ENCODE data around the gene SLF1.
A peak's percentile ranks its signal among the peaks of the same experiment; 100 is the strongest.

Gene SLF1

GRCh38 chr5:94691291-94691690, 72.8 kb downstream of the SLF1 start:
- Mint-ChIP-seq H3K4me3 (no peak overlapping the region), H3K27ac (no peak overlapping the region)
- DNase-seq: no peak

GRCh38 chr5:94691949-94692348, 73.5 kb downstream of the SLF1 start:
- Mint-ChIP-seq H3K4me1 (no peaks in the 10 kb centered on the region), H3K27ac (no peak overlapping the region), H3K9me3 (no peaks in the 10 kb centered on the region), H3K27me3 (no peaks in the 10 kb centered on the region), H3K4me3 (no peak overlapping the region)
- ATAC-seq (no peak), DNase-seq (no peak)

More at GRCh38 chr5:94691291-94691690, 72.8 kb downstream of the SLF1 start:
- no peaks in the 10 kb centered on the region for H3K9me3 Mint-ChIP-seq
- H3K4me1 Mint-ChIP-seq: no peaks in the 10 kb centered on the region
- no peak for ATAC-seq
- H3K27me3 Mint-ChIP-seq: no peaks in the 10 kb centered on the region

- Mint-ChIP-seq H3K4me1 (no peaks in the 10 kb centered on the region), H3K4me3 (no peak overlapping the region), H3K27ac (no peak overlapping the region), H3K9me3 (no peaks in the 10 kb centered on the region), H3K27me3 (no peaks in the 10 kb centered on the region)
- ATAC-seq: no peak
- DNase-seq: no peak
Observed at GRCh38 chr5:94692581-94692980, 74.1 kb downstream of the SLF1 start.

GRCh38 chr5:94693043-94693822, 74.8 kb downstream of the SLF1 start:
- DNase-seq: no peak
- H3K4me1 Mint-ChIP-seq: no peaks in the 10 kb centered on the region

GRCh38 chr5:94693845-94694370, 75.4 kb downstream of the SLF1 start:
- no peaks in the 10 kb centered on the region for H3K9me3 Mint-ChIP-seq
- ATAC-seq: no peak
- no peak for DNase-seq
- no peaks in the 10 kb centered on the region for H3K4me1 Mint-ChIP-seq
- H3K4me3 Mint-ChIP-seq: no peak overlapping the region
- no peaks in the 10 kb centered on the region for H3K27me3 Mint-ChIP-seq
- H3K27ac Mint-ChIP-seq: no peak overlapping the region

More at GRCh38 chr5:94693043-94693822, 74.8 kb downstream of the SLF1 start:
- H3K27me3 Mint-ChIP-seq: no peaks in the 10 kb centered on the region
- H3K4me3 Mint-ChIP-seq: no peak overlapping the region
- H3K9me3 Mint-ChIP-seq: no peaks in the 10 kb centered on the region
- no peak overlapping the region for H3K27ac Mint-ChIP-seq
- ATAC-seq: peak; percentile 64

GRCh38 chr5:94694671-94695070, 76.2 kb downstream of the SLF1 start:
- ATAC-seq (no peak), DNase-seq (no peak)
- Mint-ChIP-seq H3K27me3 (no peaks in the 10 kb centered on the region), H3K27ac (no peak overlapping the region), H3K4me3 (no peak overlapping the region), H3K4me1 (no peaks in the 10 kb centered on the region), H3K9me3 (no peaks in the 10 kb centered on the region)

GRCh38 chr5:94698197-94698596, 79.7 kb downstream of the SLF1 start:
- Mint-ChIP-seq H3K27ac (no peak overlapping the region), H3K9me3 (no peaks in the 10 kb centered on the region), H3K4me1 (no peaks in the 10 kb centered on the region), H3K4me3 (no peak overlapping the region), H3K27me3 (no peaks in the 10 kb centered on the region)
- DNase-seq: no peak
- ATAC-seq: no peak

GRCh38 chr5:94699562-94699961, 81.1 kb downstream of the SLF1 start:
- Mint-ChIP-seq H3K27ac (no peak overlapping the region), H3K27me3 (no peaks in the 10 kb centered on the region)

GRCh38 chr5:94700592-94700991, 82.1 kb downstream of the SLF1 start:
- Mint-ChIP-seq H3K27me3 (no peaks in the 10 kb centered on the region), H3K4me3 (no peak overlapping the region), H3K4me1 (no peaks in the 10 kb centered on the region), H3K27ac (no peak overlapping the region), H3K9me3 (no peaks in the 10 kb centered on the region)
- peak; percentile 82 for ATAC-seq
- DNase-seq: no peak

More at GRCh38 chr5:94699562-94699961, 81.1 kb downstream of the SLF1 start:
- no peaks in the 10 kb centered on the region for H3K4me1 Mint-ChIP-seq
- ATAC-seq (no peak), DNase-seq (no peak)
- no peaks in the 10 kb centered on the region for H3K9me3 Mint-ChIP-seq
- H3K4me3 Mint-ChIP-seq: no peak overlapping the region

- Mint-ChIP-seq H3K27ac (no peak overlapping the region), H3K4me3 (no peak overlapping the region), H3K27me3 (no peaks in the 10 kb centered on the region), H3K9me3 (no peaks in the 10 kb centered on the region), H3K4me1 (no peaks in the 10 kb centered on the region)
- ATAC-seq: no peak
- no peak for DNase-seq
Observed at GRCh38 chr5:94702729-94703128, 84.3 kb downstream of the SLF1 start.

GRCh38 chr5:94705427-94705826, 87.0 kb downstream of the SLF1 start:
- Mint-ChIP-seq H3K27ac (no peak overlapping the region), H3K9me3 (no peaks in the 10 kb centered on the region), H3K4me1 (no peaks in the 10 kb centered on the region)

GRCh38 chr5:94707359-94707758, 88.9 kb downstream of the SLF1 start:
- Mint-ChIP-seq H3K27ac (no peak overlapping the region), H3K4me1 (no peaks in the 10 kb centered on the region), H3K9me3 (no peaks in the 10 kb centered on the region), H3K27me3 (no peaks in the 10 kb centered on the region), H3K4me3 (no peak overlapping the region)
- DNase-seq: no peak
- ATAC-seq: no peak

More at GRCh38 chr5:94705427-94705826, 87.0 kb downstream of the SLF1 start:
- DNase-seq (no peak), ATAC-seq (no peak)
- H3K27me3 Mint-ChIP-seq: no peaks in the 10 kb centered on the region
- no peak overlapping the region for H3K4me3 Mint-ChIP-seq

- H3K4me1 Mint-ChIP-seq: no peaks in the 10 kb centered on the region
- no peaks in the 10 kb centered on the region for H3K27me3 Mint-ChIP-seq
- ATAC-seq (no peak), DNase-seq (no peak)
- H3K27ac Mint-ChIP-seq: no peak overlapping the region
- H3K4me3 Mint-ChIP-seq: no peak overlapping the region
- no peaks in the 10 kb centered on the region for H3K9me3 Mint-ChIP-seq
Observed at GRCh38 chr5:94709277-94709676, 90.8 kb downstream of the SLF1 start.

GRCh38 chr5:94711785-94712184, 93.3 kb downstream of the SLF1 start:
- no peaks in the 10 kb centered on the region for H3K27me3 Mint-ChIP-seq
- no peak overlapping the region for H3K27ac Mint-ChIP-seq
- no peaks in the 10 kb centered on the region for H3K4me1 Mint-ChIP-seq
- H3K4me3 Mint-ChIP-seq: no peak overlapping the region
- DNase-seq (no peak), ATAC-seq (no peak)
- H3K9me3 Mint-ChIP-seq: no peaks in the 10 kb centered on the region

GRCh38 chr5:94715768-94716167, 97.3 kb downstream of the SLF1 start:
- Mint-ChIP-seq H3K4me1 (no peaks in the 10 kb centered on the region), H3K27me3 (no peaks in the 10 kb centered on the region), H3K4me3 (no peak overlapping the region), H3K27ac (no peak overlapping the region), H3K9me3 (peaks cover 0 to 7% of the 10 kb centered on the region in 2 donors)
- ATAC-seq (no peak), DNase-seq (no peak)

GRCh38 chr5:94725142-94725541, 106.7 kb downstream of the SLF1 start:
- H3K27me3 Mint-ChIP-seq: no peaks in the 10 kb centered on the region

GRCh38 chr5:94731471-94731870, 113.0 kb downstream of the SLF1 start:
- DNase-seq: no peak
- Mint-ChIP-seq H3K27me3 (no peaks in the 10 kb centered on the region), H3K4me3 (no peak overlapping the region), H3K9me3 (no peaks in the 10 kb centered on the region), H3K4me1 (no peaks in the 10 kb centered on the region), H3K27ac (no peak overlapping the region)
- ATAC-seq: no peak

More at GRCh38 chr5:94725142-94725541, 106.7 kb downstream of the SLF1 start:
- no peaks in the 10 kb centered on the region for H3K9me3 Mint-ChIP-seq
- ATAC-seq (no peak), DNase-seq (no peak)
- H3K27ac Mint-ChIP-seq: peak overlapping the region in 1 of 2 donors; percentile 13
- no peak overlapping the region for H3K4me3 Mint-ChIP-seq
- no peaks in the 10 kb centered on the region for H3K4me1 Mint-ChIP-seq
